Testis (tissue), 3 donors: ENCODE measurements around the gene CHST9. TPM values are rescaled to one million over a fixed set of nuclear protein-coding genes. Genes with fewer than 3 reads are reported as not detected.

ENCODE experiments used
- DNase-seq: peaks from one replicate; pipeline ENCODE4 v3.0.0-alpha.2; 2019
- H3K27ac ChIP-seq, 2 donors: fragments of 200-600 bp; sonication (generic); one replicate each; pipeline ENCODE4 v1.5.1; 2019
- H3K27me3 ChIP-seq: fragments of 200-600 bp; sonication (generic); one replicate; pipeline ENCODE4 v1.5.1; 2019
- H3K36me3 ChIP-seq: fragments of 200-600 bp; sonication (generic); one replicate; pipeline ENCODE4 v1.5.1; 2017; ENCODE audit warnings: low read depth; ENCODE audit errors: missing control alignments
- H3K4me1 ChIP-seq: fragments of 200-600 bp; sonication (generic); one replicate; pipeline ENCODE4 v1.5.1; 2019
- H3K4me3 ChIP-seq, 2 donors: fragments of 200-600 bp; sonication (generic); one replicate each; pipeline ENCODE4 v1.5.1; 2017 to 2019
- H3K9me3 ChIP-seq: fragments of 200-600 bp; sonication (generic); one replicate; pipeline ENCODE4 v1.5.1; 2017
- CTCF ChIP-seq, 3 experiments: fragments of 450-650 bp in 2 of 3; fragments of 200-600 bp in 1 of 3; sonication (generic) in 1 of 3; IDR thresholded peaks; one replicate each; pipeline ENCODE4 v1.5.1; 2016 to 2019; ENCODE audit warnings: antibody characterized with exemption in 3 of 3, mild to moderate bottlenecking in 2 of 3, moderate library complexity in 1 of 3
- POLR2A ChIP-seq: fragments of 450-650 bp; IDR thresholded peaks from one replicate; pipeline ENCODE4 v1.6.1; 2017; ENCODE audit warnings: antibody characterized with exemption, mild to moderate bottlenecking, moderate library complexity
- WGBS, 2 donors: methylation state at CpG; one replicate each; pipeline ENCODE4 v1.1.5; 2018; 5-methylcytosine and 5-hydroxymethylcytosine counted together
- intact Hi-C: fragments of 100-400 bp; cut with DNase I; formaldehyde crosslinking; loops from one replicate; pipeline ENCODE4 v1.15.1; 2023; ENCODE audit warnings: low total_unique reads
- polyA plus RNA-seq: library from polyadenylated mRNA; stranded (reverse); fragments of 350-450 nt; fragmentation: Illumina TruSeq; extraction: RNeasy Lipid Tissue Mini Kit (QIAGEN cat#74804); gene quantifications from one replicate; pipeline ENCODE4 v1.2.3, GENCODE V29; 2014; ENCODE audit warnings: low read depth, low replicate concordance; ENCODE audit not compliant: insufficient read depth
- total RNA-seq, 2 donors: library from RNA; depleted of rRNA; stranded (reverse); fragments of >200 nt; gene quantifications; one replicate each; pipeline ENCODE4 v1.2.3, GENCODE V29; 2016

The CHST9 gene
- total and polyA plus RNA-seq, 3 donors from 2014 or later = 9.6 to 25.5 (median 20.9) TPM

DNA sequence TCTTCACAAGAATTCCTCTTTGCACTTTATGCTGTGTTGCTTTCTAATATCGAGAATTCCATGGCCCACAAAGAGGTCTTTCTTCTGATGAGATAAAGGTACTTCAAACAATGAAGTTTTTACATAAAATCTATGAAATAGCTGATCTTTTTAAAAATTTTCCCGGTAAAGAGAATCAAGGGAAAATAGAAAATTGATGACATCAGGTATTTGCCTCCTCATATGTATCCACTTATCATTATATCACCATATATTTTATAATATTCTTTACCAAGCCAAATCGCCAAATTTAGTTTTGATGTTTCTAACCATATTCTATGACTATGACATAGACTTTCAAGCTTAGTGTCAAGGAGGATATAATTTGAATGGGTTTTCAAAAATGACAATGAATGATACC lies 139.8 kb downstream of the CHST9 start:
- intact Hi-C loops = no loop called here
- DNase-seq = no peak
- Histone ChIP-seq H3K4me1 (no peaks in the 10 kb centered on the region), H3K27ac (no peak overlapping the region), H3K9me3 (no peaks in the 10 kb centered on the region), H3K27me3 (no peaks in the 10 kb centered on the region), H3K4me3 (no peak overlapping the region), H3K36me3 (no peaks in the 10 kb centered on the region)
- no peak for TF ChIP-seq CTCF (IDR thresholded peaks at IDR 0.05)
- TF ChIP-seq POLR2A = no peak
- WGBS, 2 donors = 85 to 87% methylated on average over 3 of the region's 3 CpGs

DNA sequence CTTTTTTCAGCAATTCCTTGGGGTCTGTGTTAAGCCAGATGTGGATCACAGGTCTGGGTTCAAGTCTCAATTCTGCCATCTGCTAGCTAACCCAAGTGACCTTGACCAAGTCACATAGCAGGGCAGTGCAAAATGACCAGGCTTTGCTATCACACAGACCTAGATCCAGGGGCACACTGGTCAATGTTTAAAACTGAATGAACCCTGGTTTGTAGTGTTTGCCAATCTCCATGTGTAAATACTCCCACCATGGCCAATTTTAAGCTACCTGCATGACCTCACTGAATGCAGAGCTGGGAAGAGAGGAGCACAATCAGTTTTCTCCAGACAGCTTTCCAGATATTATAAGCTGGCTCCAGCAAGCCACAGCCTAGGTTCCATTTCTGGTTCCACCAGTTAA lies 142.9 kb downstream of the CHST9 start:
- Histone ChIP-seq H3K36me3 (no peaks in the 10 kb centered on the region), H3K4me3 (no peak overlapping the region), H3K4me1 (no peaks in the 10 kb centered on the region), H3K9me3 (no peaks in the 10 kb centered on the region), H3K27ac (no peak overlapping the region), H3K27me3 (no peaks in the 10 kb centered on the region)
- DNase-seq = no peak
- intact Hi-C loops = no loop called here
- TF ChIP-seq POLR2A = no peak
- no peak for TF ChIP-seq CTCF (IDR thresholded peaks at IDR 0.05)

- 86 to 95% methylated on average over 2 of the region's 2 CpGs for WGBS, 2 donors
- DNase-seq = no peak
- TF ChIP-seq POLR2A (no peak), CTCF (IDR thresholded peaks at IDR 0.05) (no peak)
- no peaks in the 10 kb centered on the region for H3K9me3 ChIP-seq
- H3K4me1 ChIP-seq = no peaks in the 10 kb centered on the region
- no peak overlapping the region for H3K27ac ChIP-seq
- no peak overlapping the region for H3K4me3 ChIP-seq
- H3K27me3 ChIP-seq = no peaks in the 10 kb centered on the region
- no peaks in the 10 kb centered on the region for H3K36me3 ChIP-seq
- intact Hi-C loops = no loop called here
These were observed 144.3 kb downstream of the CHST9 start for GRCh38 chr18:27040796-27041195.

DNA sequence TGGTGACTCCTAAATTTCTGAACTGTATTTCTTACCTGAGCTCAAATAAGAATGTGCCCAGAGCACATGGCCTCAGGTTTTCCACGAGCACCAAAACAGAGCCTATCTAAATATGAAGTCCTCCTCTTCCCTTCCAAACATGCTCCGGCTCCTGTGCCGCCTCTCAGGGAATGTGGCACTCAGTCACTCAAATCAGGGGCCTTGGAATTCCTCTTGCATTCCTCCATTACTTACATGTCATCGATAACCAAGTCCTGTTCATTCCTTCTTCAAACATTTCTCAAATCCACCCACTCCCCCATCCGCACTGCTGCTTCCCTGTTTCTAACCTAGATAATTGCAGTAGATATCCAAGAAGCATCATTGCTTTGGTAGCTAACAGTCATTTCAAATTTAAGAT lies 151.4 kb downstream of the CHST9 start:
- no peaks in the 10 kb centered on the region for H3K9me3 ChIP-seq
- WGBS, 2 donors = 73 to 79% methylated on average over 5 of the region's 5 CpGs
- no peaks in the 10 kb centered on the region for H3K36me3 ChIP-seq
- DNase-seq = no peak
- H3K27me3 ChIP-seq = no peaks in the 10 kb centered on the region
- intact Hi-C loops = no loop called here
- no peaks in the 10 kb centered on the region for H3K4me1 ChIP-seq
- TF ChIP-seq CTCF (IDR thresholded peaks at IDR 0.05) (no peak), POLR2A (no peak)
- H3K27ac ChIP-seq = no peak overlapping the region
- no peak overlapping the region for H3K4me3 ChIP-seq

DNA sequence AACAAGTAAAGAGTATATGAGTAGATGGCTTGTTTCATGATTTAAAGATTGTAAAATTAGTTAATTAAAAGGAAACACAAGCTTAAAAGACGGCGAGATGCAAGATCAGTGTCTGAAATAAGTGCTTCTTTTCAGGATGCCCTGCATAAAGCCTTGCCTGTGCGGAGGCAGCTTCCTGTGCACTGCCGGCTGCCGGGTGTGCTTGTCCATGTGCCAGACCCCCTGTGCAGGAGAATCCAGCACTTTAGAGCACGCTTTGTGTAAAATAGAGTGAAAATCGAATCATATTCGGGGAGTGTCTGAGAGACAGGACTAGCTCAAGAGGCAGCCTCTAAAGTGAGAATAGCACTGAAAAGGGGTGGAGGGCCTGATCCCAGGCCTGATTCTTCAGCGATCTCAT lies 154.7 kb downstream of the CHST9 start:
- H3K4me3 ChIP-seq = no peak overlapping the region
- H3K9me3 ChIP-seq = no peaks in the 10 kb centered on the region
- TF ChIP-seq CTCF (IDR thresholded peaks at IDR 0.05) (no peak), POLR2A (no peak)
- H3K4me1 ChIP-seq = no peaks in the 10 kb centered on the region
- H3K27me3 ChIP-seq = no peaks in the 10 kb centered on the region
- no peaks in the 10 kb centered on the region for H3K36me3 ChIP-seq
- DNase-seq = no peak
- intact Hi-C loops = no loop called here
- H3K27ac ChIP-seq = no peak overlapping the region
- 65 to 66% methylated on average over 9 of the region's 9 CpGs for WGBS, 2 donors
